Cardiac muscle cell (in vitro differentiated cells and primary cell): ENCODE measurements around the gene CLIP2. TPM values are rescaled to one million over a fixed set of nuclear protein-coding genes. Genes with fewer than 3 reads are reported as not detected.

Experiments used
- DNase-seq, 2 donors: peaks; one replicate each; pipeline versions ENCODE4 v3.0.0 to v3.0.0-alpha.2; 2010 to 2017; ENCODE audit warnings: low read depth in 1 of 2, low spot score in 1 of 2
- H3K27ac ChIP-seq: fragments of 200-600 bp; sonication (generic); 2 replicates; pipeline ENCODE4 v1.5.1; 2016
- H3K27me3 ChIP-seq: fragments of 200-600 bp; sonication (generic); 2 replicates; pipeline ENCODE4 v1.6.0; 2016; ENCODE audit warnings: control low read depth
- H3K36me3 ChIP-seq: fragments of 200-600 bp; sonication (generic); 2 replicates; pipeline ENCODE4 v1.5.1; 2016; ENCODE audit warnings: control low read depth
- H3K4me1 ChIP-seq: fragments of 200-600 bp; sonication (generic); 2 replicates; pipeline ENCODE4 v1.8.1; 2017; ENCODE audit warnings: low read depth, mild to moderate bottlenecking, mixed run types
- H3K4me3 ChIP-seq: fragments of 200-600 bp; sonication (generic); 2 replicates; pipeline ENCODE4 v1.5.1; 2016; ENCODE audit warnings: mild to moderate bottlenecking
- H3K9me3 ChIP-seq: fragments of 200-600 bp; sonication (generic); 2 replicates; pipeline ENCODE4 v1.5.1; 2017; ENCODE audit warnings: low read depth, mild to moderate bottlenecking, control low read depth
- CTCF ChIP-seq: IDR thresholded peaks from 2 replicates; pipeline ENCODE4 v1.5.1; 2012; ENCODE audit warnings: low read depth, mild to moderate bottlenecking, low read length
- polyA plus RNA-seq: library from polyadenylated mRNA; unstranded; fragments of >200 nt; fragmentation: Nextera tagmentation; extraction: Ambion mirVana; gene quantifications from 2 replicates; pipeline ENCODE4 v1.2.1, GENCODE V29; 2016
- total RNA-seq: library from RNA; depleted of rRNA; stranded (reverse); fragments of >200 nt; gene quantifications from 2 replicates; pipeline ENCODE4 v1.2.3, GENCODE V29; 2016

CLIP2 gene
- total and polyA plus RNA-seq, 2 experiments from 2014 or later = 11.1 to 20.0 TPM

GRCh38 chr7:74267756-74268565, 21.2 kb upstream of the CLIP2 start:
- peak in 1 of 2 donors; percentile 48 for DNase-seq
- Histone ChIP-seq H3K9me3 (no peaks in the 10 kb centered on the region), H3K4me1 (no peaks in the 10 kb centered on the region), H3K36me3 (no peaks in the 10 kb centered on the region), H3K27me3 (no peaks in the 10 kb centered on the region), H3K4me3 (no peak overlapping the region), H3K27ac (no peak overlapping the region)
- no peak for TF ChIP-seq CTCF

GRCh38 chr7:74269757-74270277, 19.4 kb upstream of the CLIP2 start:
- H3K4me3 ChIP-seq = peak overlapping the region; percentile 72
- no peaks in the 10 kb centered on the region for H3K4me1 ChIP-seq
- H3K27ac ChIP-seq = no peak overlapping the region
- DNase-seq = peak; percentile 68 to 80
- TF ChIP-seq CTCF = no peak
- no peaks in the 10 kb centered on the region for H3K36me3 ChIP-seq
- H3K27me3 ChIP-seq = no peaks in the 10 kb centered on the region
- H3K9me3 ChIP-seq = no peaks in the 10 kb centered on the region

GRCh38 chr7:74271742-74272141, 17.5 kb upstream of the CLIP2 start:
- no peaks in the 10 kb centered on the region for H3K27me3 ChIP-seq
- no peak overlapping the region for H3K4me3 ChIP-seq
- H3K36me3 ChIP-seq = no peaks in the 10 kb centered on the region
- no peak for DNase-seq
- no peak overlapping the region for H3K27ac ChIP-seq
- no peak for TF ChIP-seq CTCF
- no peaks in the 10 kb centered on the region for H3K4me1 ChIP-seq
- H3K9me3 ChIP-seq = no peaks in the 10 kb centered on the region

- DNase-seq = peak in 1 of 2 donors; percentile 98
- no peak overlapping the region for H3K4me3 ChIP-seq
- no peak for TF ChIP-seq CTCF
- H3K27ac ChIP-seq = peak overlapping the region; percentile 4
- H3K9me3 ChIP-seq = no peaks in the 10 kb centered on the region
- no peaks in the 10 kb centered on the region for H3K36me3 ChIP-seq
- no peaks in the 10 kb centered on the region for H3K4me1 ChIP-seq
- no peaks in the 10 kb centered on the region for H3K27me3 ChIP-seq
These were observed 16.7 kb upstream of the CLIP2 start for GRCh38 chr7:74272305-74273038.

GRCh38 chr7:74275401-74275881, 13.8 kb upstream of the CLIP2 start:
- Histone ChIP-seq H3K9me3 (no peaks in the 10 kb centered on the region), H3K4me3 (no peak overlapping the region), H3K4me1 (peaks cover 4% of the 10 kb centered on the region), H3K36me3 (no peaks in the 10 kb centered on the region), H3K27ac (no peak overlapping the region), H3K27me3 (no peaks in the 10 kb centered on the region)
- TF ChIP-seq CTCF = peak; percentile 52
- DNase-seq = peak in 1 of 2 donors; percentile 48
